Activated naive CD8-positive, alpha-beta T cell treated with anti-CD3 and anti-CD28 coated beads, Interleukin-2, amount 50 U/mL, for 24 hours (primary cell): Measurements from ENCODE around the gene NABP2.

ENCODE experiments used
- ATAC-seq: fragments of 150-1000 bp; cut with Tn5 transposase; one replicate; pipeline ENCODE4 v1.10.0; 2021
- DNase-seq: peaks from one replicate; pipeline ENCODE4 v3.0.0; 2021
- H3K27ac Mint-ChIP-seq: one replicate; pipeline ENCODE4 v1.8.0; 2021; ENCODE audit warnings: mild to moderate bottlenecking, mixed read lengths
- H3K27me3 Mint-ChIP-seq: one replicate; pipeline ENCODE4 v1.8.0; 2021; ENCODE audit warnings: mixed read lengths
- H3K36me3 Mint-ChIP-seq: one replicate; pipeline ENCODE4 v1.8.0; 2021; ENCODE audit warnings: low read depth, mixed read lengths
- H3K4me1 Mint-ChIP-seq: one replicate; pipeline ENCODE4 v1.8.0; 2021; ENCODE audit warnings: mixed read lengths
- H3K4me3 Mint-ChIP-seq: one replicate; pipeline ENCODE4 v1.8.0; 2021; ENCODE audit warnings: mild to moderate bottlenecking, moderate library complexity, mixed read lengths
- H3K9me3 Mint-ChIP-seq: one replicate; pipeline ENCODE4 v1.8.0; 2021; ENCODE audit warnings: mixed read lengths

Gene NABP2

DNA sequence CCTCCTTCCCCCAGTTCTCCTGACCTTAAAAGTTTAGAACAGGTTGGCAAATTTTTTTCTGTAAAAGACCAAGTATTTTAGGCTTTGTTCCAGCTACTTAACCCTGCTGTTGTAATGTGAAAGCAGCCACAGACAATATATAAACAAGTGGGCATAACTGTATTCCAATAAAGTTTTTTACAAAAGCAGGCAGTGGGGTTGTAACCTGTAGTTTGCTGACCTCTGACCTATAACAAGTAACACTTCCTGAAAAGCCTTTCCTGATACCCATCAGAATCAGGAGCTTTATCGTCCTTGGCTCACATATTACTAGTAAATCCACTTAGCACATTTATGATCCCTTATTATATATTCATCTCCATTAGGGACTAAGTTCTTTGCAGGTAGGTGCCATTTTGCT lies 21.8 kb upstream of the NABP2 start:
- no peak overlapping the region for H3K27ac Mint-ChIP-seq
- peaks cover 2% of the 10 kb centered on the region for H3K4me1 Mint-ChIP-seq
- peaks cover 17% of the 10 kb centered on the region for H3K36me3 Mint-ChIP-seq
- no peaks in the 10 kb centered on the region for H3K27me3 Mint-ChIP-seq
- H3K9me3 Mint-ChIP-seq: no peaks in the 10 kb centered on the region
- H3K4me3 Mint-ChIP-seq: no peak overlapping the region
- DNase-seq: no peak
- no peak for ATAC-seq

DNA sequence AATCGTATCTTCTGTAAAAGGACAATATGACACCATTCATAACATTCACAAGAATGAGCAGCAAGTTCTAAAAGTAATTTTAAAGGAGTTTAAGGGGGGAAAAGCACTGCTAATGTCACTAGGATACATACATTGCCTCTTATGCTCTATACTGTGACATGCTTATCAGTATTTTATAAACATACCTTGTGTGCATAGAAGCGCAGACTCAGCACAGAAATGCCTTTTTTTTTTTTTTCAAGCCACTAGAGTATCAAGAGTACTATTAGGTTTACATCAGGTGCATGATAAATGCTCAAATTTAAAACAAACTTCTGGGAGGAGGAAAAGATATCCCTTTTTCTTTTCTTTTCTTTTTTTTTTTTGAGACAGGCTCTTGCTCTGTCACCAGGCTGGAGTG lies 21.3 kb upstream of the NABP2 start:
- Mint-ChIP-seq H3K4me3 (no peak overlapping the region), H3K27ac (no peak overlapping the region), H3K27me3 (no peaks in the 10 kb centered on the region), H3K9me3 (no peaks in the 10 kb centered on the region), H3K4me1 (peaks cover 2% of the 10 kb centered on the region), H3K36me3 (peaks cover 19% of the 10 kb centered on the region)
- no peak for DNase-seq
- ATAC-seq: no peak

DNA sequence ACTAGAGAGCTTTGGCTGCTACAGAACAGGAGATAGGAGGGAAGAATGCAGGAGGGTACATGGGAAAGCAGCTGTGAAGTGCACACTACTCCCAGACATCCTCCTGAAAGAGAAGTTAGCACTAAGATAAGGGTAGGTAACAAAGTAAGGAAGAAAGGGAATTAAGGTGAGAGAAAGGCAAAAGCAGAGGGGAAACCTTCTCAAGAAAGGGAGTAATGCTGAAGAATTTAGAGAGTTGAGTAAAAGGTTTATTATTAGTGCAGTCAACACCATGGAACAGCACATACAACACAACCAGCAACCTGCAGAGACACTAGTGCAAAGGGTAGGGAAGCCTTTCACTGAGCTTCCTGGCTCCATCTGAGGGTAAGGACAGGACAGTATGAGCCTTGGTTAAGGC lies 19.9 kb upstream of the NABP2 start:
- Mint-ChIP-seq H3K4me3 (no peak overlapping the region), H3K36me3 (peaks cover 20% of the 10 kb centered on the region), H3K27me3 (no peaks in the 10 kb centered on the region), H3K9me3 (no peaks in the 10 kb centered on the region), H3K4me1 (peaks cover 2% of the 10 kb centered on the region), H3K27ac (peak overlapping the region; percentile 50)
- ATAC-seq (no peak), DNase-seq (no peak)

DNA sequence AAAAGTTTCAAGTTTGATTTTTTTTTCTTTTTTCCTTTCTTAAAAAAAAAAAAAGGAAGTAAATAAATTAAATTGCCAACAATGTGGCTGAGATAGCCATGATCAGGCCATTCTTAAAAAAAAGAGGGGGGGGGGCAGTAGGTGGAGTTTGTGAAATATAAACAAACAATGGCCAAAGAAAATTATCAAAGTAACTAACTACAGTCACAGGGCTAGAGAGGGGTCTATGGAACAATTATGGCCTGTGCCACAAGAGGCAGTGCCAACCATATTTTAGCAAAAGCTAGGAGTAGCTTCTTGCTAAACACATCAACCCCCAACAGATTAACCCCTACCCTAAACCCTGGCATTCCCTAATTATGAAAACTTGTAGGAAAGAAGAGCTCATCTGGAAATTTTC lies 18.7 kb upstream of the NABP2 start:
- Mint-ChIP-seq H3K9me3 (no peaks in the 10 kb centered on the region), H3K4me3 (no peak overlapping the region), H3K36me3 (peaks cover 24% of the 10 kb centered on the region), H3K27me3 (no peaks in the 10 kb centered on the region), H3K27ac (no peak overlapping the region), H3K4me1 (peaks cover 2% of the 10 kb centered on the region)
- DNase-seq: no peak
- no peak for ATAC-seq

DNA sequence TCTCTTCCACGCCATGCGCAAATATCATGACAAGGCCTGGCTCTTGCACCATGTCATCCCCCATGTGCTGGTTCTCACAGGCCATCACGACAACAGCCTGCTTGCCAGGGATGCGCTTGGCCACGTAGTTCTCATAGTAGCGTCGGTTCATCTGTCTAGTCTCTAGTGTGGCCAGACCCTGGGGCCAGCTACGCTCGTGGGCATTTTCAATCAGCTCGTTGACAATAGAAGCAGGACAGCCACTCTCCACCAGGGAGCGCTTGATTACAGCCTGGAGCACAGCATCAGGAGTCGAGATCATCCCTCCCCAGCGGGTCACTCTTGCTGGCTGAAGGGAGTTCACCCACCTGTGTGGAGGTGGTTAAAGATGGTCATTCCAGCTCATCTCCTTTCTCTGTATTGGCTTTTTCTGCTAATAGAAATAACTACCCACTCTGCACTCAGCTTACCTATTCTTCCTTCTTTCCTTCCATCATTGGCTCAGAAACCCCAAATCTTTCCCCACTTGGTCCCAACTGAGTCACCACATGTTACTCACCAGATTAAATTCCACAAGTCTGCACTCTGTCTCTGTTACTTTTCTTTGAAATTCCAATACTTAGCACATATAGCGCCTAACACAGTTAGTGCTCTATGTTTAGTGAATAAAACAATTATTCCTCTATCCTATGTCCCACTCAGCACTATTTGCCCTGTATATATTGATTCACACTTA lies 17.5 kb upstream of the NABP2 start:
- no peaks in the 10 kb centered on the region for H3K9me3 Mint-ChIP-seq
- peak overlapping the region; percentile 12 for H3K27ac Mint-ChIP-seq
- H3K4me1 Mint-ChIP-seq: peaks cover 2% of the 10 kb centered on the region
- H3K4me3 Mint-ChIP-seq: no peak overlapping the region
- peaks cover 27% of the 10 kb centered on the region for H3K36me3 Mint-ChIP-seq
- no peaks in the 10 kb centered on the region for H3K27me3 Mint-ChIP-seq
- ATAC-seq: peak; percentile 64
- DNase-seq: peak; percentile 46

DNA sequence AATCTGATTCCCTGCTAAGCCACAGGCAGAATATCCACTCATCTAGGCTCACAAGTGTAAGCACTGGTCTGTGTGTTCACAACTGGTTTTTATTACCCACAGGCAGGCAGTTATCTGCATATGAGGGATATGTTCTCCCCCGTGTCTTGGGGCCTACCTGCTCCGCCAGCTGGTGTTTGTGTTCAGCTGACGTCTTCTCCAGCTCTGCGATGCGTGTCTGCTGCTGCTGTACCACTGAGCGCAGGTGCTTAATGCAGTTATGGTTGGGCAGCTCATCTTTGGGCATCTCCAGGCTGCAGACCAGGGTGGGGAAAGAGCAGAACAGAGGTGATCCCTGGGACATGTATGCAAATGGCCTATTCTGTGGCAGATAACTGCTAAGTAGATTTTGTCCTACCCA lies 16.1 kb upstream of the NABP2 start:
- H3K9me3 Mint-ChIP-seq: no peaks in the 10 kb centered on the region
- DNase-seq: no peak
- no peak overlapping the region for H3K27ac Mint-ChIP-seq
- peaks cover 37% of the 10 kb centered on the region for H3K36me3 Mint-ChIP-seq
- ATAC-seq: no peak
- H3K4me3 Mint-ChIP-seq: no peak overlapping the region
- peaks cover 2% of the 10 kb centered on the region for H3K4me1 Mint-ChIP-seq
- H3K27me3 Mint-ChIP-seq: no peaks in the 10 kb centered on the region

DNA sequence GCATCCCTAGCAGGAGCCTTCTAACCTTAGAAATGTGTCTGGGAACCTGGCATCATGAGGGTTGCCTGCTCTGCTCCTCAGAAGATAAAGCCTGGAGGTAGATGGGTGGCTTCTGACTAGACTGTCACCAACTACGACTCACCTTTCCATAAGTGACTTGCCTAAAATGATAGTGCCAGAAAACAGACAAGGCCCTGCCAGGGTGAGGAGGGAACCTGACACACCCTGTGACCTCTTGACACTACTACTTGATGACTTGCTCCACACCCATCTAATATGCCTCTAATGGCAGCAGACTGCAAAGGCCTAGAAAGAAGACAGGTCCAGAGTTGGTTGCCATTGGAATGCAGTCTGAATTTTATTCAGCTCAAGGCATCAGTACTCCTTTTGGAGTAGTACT lies 11.8 kb upstream of the NABP2 start:
- H3K4me3 Mint-ChIP-seq: no peak overlapping the region
- H3K27ac Mint-ChIP-seq: no peak overlapping the region
- ATAC-seq (peak; percentile 86), DNase-seq (no peak)
- no peaks in the 10 kb centered on the region for H3K4me1 Mint-ChIP-seq
- peaks cover 37% of the 10 kb centered on the region for H3K36me3 Mint-ChIP-seq
- H3K27me3 Mint-ChIP-seq: no peaks in the 10 kb centered on the region
- H3K9me3 Mint-ChIP-seq: no peaks in the 10 kb centered on the region

DNA sequence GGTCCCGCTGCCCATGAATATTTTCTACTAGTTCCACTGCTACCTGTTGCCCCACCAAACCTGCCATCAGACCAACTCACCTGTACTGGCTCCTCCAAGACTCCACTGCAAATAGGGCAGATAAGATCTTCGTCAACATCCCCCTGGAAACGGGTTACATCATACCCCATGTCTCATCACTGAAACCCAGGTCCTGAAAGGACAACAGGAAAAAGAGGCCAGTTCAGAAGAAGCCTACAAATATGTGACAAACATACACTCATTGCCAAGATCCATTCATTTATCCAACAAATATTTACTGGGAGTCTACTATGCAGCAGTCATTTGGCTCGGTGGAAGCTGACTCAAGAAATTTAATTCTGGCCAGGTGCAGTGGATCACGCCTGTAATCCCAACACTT lies 10.3 kb upstream of the NABP2 start:
- DNase-seq: no peak
- Mint-ChIP-seq H3K36me3 (peaks cover 34% of the 10 kb centered on the region), H3K9me3 (no peaks in the 10 kb centered on the region), H3K27me3 (no peaks in the 10 kb centered on the region), H3K4me3 (no peak overlapping the region), H3K4me1 (no peaks in the 10 kb centered on the region), H3K27ac (no peak overlapping the region)
- ATAC-seq: no peak

DNA sequence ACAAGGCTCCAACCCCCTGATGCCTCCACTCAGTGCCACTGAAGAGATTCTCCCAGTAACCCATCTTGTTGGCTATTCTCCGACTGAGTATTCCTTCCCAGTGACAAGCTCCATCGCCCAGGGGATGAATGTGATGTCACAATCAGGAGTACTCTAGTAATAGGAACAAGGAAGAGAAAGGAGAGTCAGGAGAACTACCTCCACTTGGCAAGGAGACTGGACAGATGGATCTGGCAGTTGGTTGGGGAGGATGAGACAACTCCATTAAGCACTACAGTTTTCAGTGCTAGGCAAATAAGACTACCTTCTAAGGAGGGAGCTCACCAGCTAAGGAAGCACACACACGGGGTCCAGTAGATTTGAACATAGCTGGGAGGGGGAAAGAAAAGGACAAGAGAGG lies 7.7 kb upstream of the NABP2 start:
- Mint-ChIP-seq H3K27ac (no peak overlapping the region), H3K27me3 (no peaks in the 10 kb centered on the region), H3K9me3 (no peaks in the 10 kb centered on the region), H3K4me1 (peaks cover 8% of the 10 kb centered on the region), H3K4me3 (no peak overlapping the region), H3K36me3 (peaks cover 27% of the 10 kb centered on the region)
- DNase-seq (no peak), ATAC-seq (no peak)

DNA sequence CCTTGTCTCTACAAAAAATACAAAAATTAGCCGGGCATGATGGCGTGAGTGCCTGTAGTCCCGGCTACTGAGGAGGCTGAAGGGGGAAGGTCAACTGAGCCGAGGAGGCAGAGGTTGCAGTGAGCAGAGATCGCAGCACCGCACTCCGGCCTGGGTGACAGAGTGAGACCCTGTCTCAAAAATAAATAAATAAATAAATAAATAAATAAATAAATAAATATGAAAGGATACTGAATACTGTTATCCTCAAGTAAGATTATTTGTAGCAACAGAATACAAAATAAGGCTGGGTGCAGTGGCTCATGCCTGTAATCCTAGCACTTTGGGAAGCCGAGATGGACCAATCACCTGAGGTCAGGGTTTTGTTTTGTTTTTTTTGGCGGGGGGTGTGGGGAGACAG lies 4.3 kb upstream of the NABP2 start:
- DNase-seq: no peak
- ATAC-seq: no peak
- no peak overlapping the region for H3K27ac Mint-ChIP-seq
- H3K4me3 Mint-ChIP-seq: no peak overlapping the region
- no peaks in the 10 kb centered on the region for H3K9me3 Mint-ChIP-seq
- H3K36me3 Mint-ChIP-seq: peaks cover 5% of the 10 kb centered on the region
- H3K4me1 Mint-ChIP-seq: peaks cover 37% of the 10 kb centered on the region
- no peaks in the 10 kb centered on the region for H3K27me3 Mint-ChIP-seq

DNA sequence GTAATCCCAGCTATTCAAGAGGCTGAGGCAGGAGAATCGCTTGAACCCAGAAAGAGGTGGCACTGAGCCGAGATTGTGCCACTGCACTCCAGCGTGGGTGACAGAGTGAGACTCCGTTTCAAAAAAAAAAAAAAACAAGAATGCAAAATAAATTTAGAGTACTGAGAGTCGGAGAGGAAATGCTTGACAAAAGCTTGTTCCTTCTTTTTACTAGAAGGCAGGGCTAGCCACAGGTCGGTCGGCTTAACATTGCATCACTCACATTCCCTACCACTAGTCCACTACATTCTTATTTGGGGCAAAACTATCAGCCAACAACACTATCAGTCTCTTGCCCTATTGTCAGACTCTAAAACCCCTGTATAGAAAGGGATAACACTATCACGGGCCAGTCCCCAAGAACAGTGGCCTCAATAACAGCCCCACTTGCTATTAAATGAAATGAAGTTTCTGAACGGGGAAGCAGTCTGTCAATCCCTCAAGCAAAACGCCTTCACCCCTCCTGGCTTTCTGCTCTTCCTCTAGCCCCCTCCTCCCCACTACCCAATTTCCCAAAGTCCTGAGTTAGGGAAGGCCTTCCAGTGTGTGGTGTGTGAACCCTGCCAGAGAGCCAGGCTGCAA lies 3.4 kb upstream of the NABP2 start:
- no peak for DNase-seq
- H3K27me3 Mint-ChIP-seq: no peaks in the 10 kb centered on the region
- peaks cover 2% of the 10 kb centered on the region for H3K36me3 Mint-ChIP-seq
- no peak for ATAC-seq
- no peaks in the 10 kb centered on the region for H3K9me3 Mint-ChIP-seq
- peak overlapping the region; percentile 97 for H3K27ac Mint-ChIP-seq
- peaks cover 45% of the 10 kb centered on the region for H3K4me1 Mint-ChIP-seq
- H3K4me3 Mint-ChIP-seq: peak overlapping the region; percentile 95

DNA sequence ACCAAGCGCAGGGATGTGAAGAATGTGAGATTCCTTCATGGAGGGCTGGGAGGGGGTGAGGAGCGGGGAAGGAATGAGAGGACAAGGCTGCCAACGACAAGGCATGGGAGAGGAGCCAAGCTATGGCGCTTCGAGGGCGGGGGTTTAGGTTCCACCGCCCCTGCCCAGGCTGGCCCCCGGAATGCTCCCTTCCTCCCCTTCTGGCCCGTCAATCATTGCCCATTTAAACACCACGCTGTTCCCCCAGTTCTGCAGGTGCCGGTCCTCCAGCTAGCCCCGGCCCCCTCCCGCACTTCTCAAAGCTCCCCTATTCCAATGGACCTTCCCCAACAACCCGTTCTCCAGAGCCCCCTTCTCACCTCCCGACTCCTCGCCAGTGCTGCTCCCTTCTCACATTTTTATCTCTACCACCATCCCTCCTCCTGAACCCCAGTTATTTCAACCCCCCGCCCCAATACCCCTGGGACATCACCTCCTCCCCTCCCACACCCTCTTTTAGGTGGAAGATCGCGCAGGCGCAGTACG lies 2.8 kb upstream of the NABP2 start:
- Mint-ChIP-seq H3K27me3 (no peaks in the 10 kb centered on the region), H3K9me3 (no peaks in the 10 kb centered on the region), H3K27ac (peak overlapping the region; percentile 97), H3K4me1 (peaks cover 47% of the 10 kb centered on the region), H3K36me3 (peaks cover 4% of the 10 kb centered on the region), H3K4me3 (peak overlapping the region; percentile 95)
- DNase-seq (no peak), ATAC-seq (peak; percentile 12)

DNA sequence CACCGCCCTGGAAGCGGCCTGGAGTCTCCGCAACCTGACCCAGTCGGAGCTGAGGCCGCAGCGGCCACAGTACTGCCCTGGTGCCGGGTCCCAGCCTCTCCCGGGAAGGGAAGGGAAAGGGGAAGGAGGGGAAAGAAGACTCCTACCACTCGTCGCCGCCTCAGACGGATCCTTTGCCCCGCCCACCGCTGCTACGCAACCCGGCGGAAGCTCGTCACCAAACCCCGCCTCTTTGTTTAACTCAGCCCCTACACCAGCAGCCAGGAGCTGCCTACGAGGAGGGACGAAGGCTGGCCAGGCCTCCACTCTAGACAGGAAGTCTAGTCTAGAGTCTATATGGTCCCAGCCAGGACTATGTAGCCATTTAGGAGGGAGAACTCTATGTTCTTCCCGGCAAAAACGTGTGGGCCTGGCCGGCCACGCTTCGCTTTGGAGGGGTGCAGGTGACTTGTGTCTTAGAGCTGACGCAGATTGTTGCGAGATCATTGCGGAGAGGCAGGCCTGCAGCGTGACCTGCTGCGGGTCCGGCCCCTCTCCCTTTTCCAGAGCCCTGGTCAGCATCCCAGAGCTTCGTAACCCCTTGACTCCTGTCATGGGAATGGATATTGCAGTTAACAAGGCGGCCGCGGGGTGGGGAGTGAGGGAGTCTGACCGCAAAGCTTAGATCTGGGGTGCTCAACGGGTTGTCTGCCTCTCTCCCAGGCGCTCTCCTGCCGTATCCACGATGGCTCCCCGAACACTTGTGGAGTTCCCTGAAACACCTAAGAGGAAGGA lies 2.2 kb upstream of the NABP2 start, which contains the start of gene RNF41:
RNF41 (minus strand) TSS at position 166 of the 774 bp plus-strand sequence. CDS start 7,875 bp downstream, outside the sequence.
- Mint-ChIP-seq H3K36me3 (peaks cover 6% of the 10 kb centered on the region), H3K9me3 (no peaks in the 10 kb centered on the region), H3K27ac (peak within 1 kb of the TSS; percentile 97), H3K27me3 (no peaks in the 10 kb centered on the region), H3K4me1 (peaks cover 47% of the 10 kb centered on the region), H3K4me3 (peak within 1 kb of the TSS; percentile 95)
- peak; percentile 94 for DNase-seq
- peak; percentile 91 for ATAC-seq

DNA sequence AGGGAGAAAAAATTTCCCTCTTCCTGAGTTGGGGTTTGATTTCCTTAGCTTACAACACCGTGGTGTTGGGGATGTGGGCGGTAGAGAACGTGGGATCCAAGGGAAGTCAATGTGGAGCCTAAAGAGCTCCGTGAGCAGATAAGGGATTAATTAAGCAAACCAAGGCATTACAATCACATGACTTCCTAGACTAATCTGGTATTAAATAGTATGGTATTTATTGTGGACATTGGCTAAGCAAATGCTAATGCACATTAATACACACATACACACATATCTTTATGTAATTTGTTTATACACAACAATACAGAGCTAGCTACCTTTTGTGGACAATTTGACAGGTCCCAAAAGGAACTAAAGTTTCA lies 1.6 kb upstream of the NABP2 start:
- H3K36me3 Mint-ChIP-seq: peaks cover 8% of the 10 kb centered on the region
- DNase-seq (no peak), ATAC-seq (no peak)
- H3K27ac Mint-ChIP-seq: peak overlapping the region; percentile 97
- no peaks in the 10 kb centered on the region for H3K9me3 Mint-ChIP-seq
- H3K27me3 Mint-ChIP-seq: no peaks in the 10 kb centered on the region
- H3K4me1 Mint-ChIP-seq: peaks cover 47% of the 10 kb centered on the region
- H3K4me3 Mint-ChIP-seq: peak overlapping the region; percentile 95
